ENCODE data around the gene MAGI2.

GRCh38 chr7:79093421-79093820, 360.0 kb downstream of the MAGI2 start:
- TF ChIP-seq CTCF (IDR thresholded peaks at IDR 0.05) (no peak), POLR2A (IDR thresholded peaks at IDR 0.05) (no peak)

Data from breast epithelium (tissue), 3 donors.